ENCODE measurements around the gene CRYGN.
A peak's percentile ranks its signal among the peaks of the same experiment; 100 is the strongest.

CRYGN gene

DNA sequence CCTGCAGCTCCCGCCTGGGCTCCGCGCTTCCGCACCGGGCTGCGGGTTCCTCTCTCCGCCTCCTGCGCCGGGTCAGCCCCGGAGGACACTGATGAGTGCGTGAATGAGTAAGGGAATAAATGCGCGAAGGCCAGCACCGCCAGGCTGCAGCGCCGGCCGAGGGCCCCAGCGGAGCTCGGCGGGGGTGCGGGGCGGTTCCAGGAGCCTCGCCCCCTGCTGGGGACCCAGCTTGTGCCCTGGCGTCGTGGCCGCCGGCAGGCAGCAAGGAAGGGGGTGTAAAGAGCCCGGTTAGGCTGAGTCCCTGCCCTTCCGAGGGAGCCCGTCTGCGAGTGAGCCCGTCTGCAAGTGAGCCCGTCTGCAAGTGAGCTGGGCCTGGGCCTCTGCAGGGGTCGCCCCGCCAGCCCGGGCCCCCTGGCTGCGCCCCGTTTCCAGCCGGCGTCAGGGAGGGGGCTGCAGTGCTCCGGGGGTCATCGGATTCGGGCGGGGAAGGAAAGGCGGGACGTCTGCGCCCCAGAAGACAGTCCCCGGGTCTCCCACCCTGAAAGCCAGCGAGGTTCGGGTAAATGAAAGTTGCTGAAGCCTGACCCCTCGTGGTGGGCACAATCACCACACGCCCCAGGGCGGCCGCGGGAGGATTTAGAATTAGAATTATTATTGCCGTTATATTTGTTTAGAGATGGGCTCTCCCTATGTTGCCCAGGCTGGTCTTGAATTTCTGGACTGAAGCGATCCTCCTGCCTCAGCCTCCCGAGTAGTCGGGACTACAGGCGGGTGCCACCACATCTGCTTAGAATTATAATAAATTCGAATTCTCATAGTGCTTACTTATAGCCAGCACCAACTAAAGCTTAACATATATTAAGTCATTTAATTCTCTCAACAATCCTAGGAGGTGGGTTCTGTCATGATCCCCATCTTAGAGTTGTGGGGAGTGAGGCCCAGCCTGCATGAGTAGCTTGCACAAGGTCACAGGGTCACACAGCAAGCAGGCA, 8.6 kb upstream of the CRYGN start:
- Histone ChIP-seq H3K9me3 (replicated peaks; ENCODE audit: insufficient read depth, low read length) (no peaks in the 10 kb centered on the region), H3K4me3 (ENCODE audit: low read length) (peak overlapping the region; percentile 63), H3K27ac (ENCODE audit: low read length) (no peak overlapping the region), H3K79me2 (ENCODE audit: low read length) (no peaks in the 10 kb centered on the region), H4K20me1 (ENCODE audit: insufficient read depth, low read length) (no peaks in the 10 kb centered on the region), H3K4me1 (ENCODE audit: low read length) (no peaks in the 10 kb centered on the region), H3K4me2 (ENCODE audit: low read depth, low read length) (peak overlapping the region; percentile 82), H2AFZ (ENCODE audit: low read length) (peak overlapping the region; percentile 95), H3K9ac (ENCODE audit: low read length) (peak overlapping the region; percentile 41; the same call in 1 of the 2 replicates), H3K27me3 (replicated peaks; ENCODE audit: insufficient read depth, low read length) (0 out of 2 replicates have a peak, but pooled peaks cover 11% of the 10 kb centered on the region), H3F3A (ENCODE audit: insufficient read depth, low read length) (no peaks in the 10 kb centered on the region), H3K36me3 (replicated peaks; ENCODE audit: insufficient read depth, low read length) (no peaks in the 10 kb centered on the region), H3K9me2 (replicated peaks; ENCODE audit: insufficient read depth, low read length) (no peaks in the 10 kb centered on the region)
- TF ChIP-seq EZH2phosphoT487 (IDR thresholded peaks at IDR 0.05; ENCODE audit: low read length) (no peak), EZH2 (optimal IDR thresholded peaks at IDR 0.05; ENCODE audit: low read depth, low read length) (no peak)
- TF ChIP-seq, protein P1, sequence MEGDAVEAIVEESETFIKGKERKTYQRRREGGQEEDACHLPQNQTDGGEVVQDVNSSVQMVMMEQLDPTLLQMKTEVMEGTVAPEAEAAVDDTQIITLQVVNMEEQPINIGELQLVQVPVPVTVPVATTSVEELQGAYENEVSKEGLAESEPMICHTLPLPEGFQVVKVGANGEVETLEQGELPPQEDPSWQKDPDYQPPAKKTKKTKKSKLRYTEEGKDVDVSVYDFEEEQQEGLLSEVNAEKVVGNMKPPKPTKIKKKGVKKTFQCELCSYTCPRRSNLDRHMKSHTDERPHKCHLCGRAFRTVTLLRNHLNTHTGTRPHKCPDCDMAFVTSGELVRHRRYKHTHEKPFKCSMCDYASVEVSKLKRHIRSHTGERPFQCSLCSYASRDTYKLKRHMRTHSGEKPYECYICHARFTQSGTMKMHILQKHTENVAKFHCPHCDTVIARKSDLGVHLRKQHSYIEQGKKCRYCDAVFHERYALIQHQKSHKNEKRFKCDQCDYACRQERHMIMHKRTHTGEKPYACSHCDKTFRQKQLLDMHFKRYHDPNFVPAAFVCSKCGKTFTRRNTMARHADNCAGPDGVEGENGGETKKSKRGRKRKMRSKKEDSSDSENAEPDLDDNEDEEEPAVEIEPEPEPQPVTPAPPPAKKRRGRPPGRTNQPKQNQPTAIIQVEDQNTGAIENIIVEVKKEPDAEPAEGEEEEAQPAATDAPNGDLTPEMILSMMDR (IDR thresholded peaks at IDR 0.05; ENCODE audit: low read length) = peak; percentile 83
- peak; percentile 75 for DNase-seq

DNA sequence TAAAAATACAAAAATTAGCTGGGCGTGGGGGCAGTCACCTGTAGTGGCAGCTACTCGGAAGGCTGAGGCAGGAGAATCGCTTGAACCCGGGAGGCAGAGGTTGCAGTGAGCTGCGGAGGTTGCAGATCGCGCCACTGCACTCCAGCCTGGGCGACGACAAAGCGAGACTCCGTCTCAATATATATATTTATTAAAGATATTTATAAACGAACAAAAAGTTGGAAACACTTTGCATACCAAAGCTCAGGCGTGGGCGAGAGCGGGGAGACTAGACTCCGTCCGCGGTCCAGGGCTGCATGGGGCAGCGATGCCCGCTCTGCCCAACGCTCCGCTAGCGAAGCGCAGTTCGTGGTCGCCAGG, 7.9 kb upstream of the CRYGN start:
- Histone ChIP-seq H3K79me2 (ENCODE audit: low read length) (no peaks in the 10 kb centered on the region), H3K9ac (ENCODE audit: low read length) (no peak overlapping the region), H3K9me3 (replicated peaks; ENCODE audit: insufficient read depth, low read length) (no peaks in the 10 kb centered on the region), H3K27ac (ENCODE audit: low read length) (no peak overlapping the region), H3K9me2 (replicated peaks; ENCODE audit: insufficient read depth, low read length) (no peaks in the 10 kb centered on the region), H3K36me3 (replicated peaks; ENCODE audit: insufficient read depth, low read length) (no peaks in the 10 kb centered on the region), H4K20me1 (ENCODE audit: insufficient read depth, low read length) (no peaks in the 10 kb centered on the region), H3K4me3 (ENCODE audit: low read length) (peak overlapping the region; percentile 63; the same call in 1 of the 2 replicates), H2AFZ (ENCODE audit: low read length) (peak overlapping the region; percentile 95; the same call in 1 of the 2 replicates), H3K4me2 (ENCODE audit: low read depth, low read length) (peak overlapping the region; percentile 82; the same call in 1 of the 2 replicates), H3K27me3 (replicated peaks; ENCODE audit: insufficient read depth, low read length) (0 out of 2 replicates have a peak, but pooled peaks cover 11% of the 10 kb centered on the region), H3F3A (ENCODE audit: insufficient read depth, low read length) (no peaks in the 10 kb centered on the region), H3K4me1 (ENCODE audit: low read length) (no peaks in the 10 kb centered on the region)
- TF ChIP-seq EZH2 (optimal IDR thresholded peaks at IDR 0.05; ENCODE audit: low read depth, low read length) = no peak
- TF ChIP-seq, protein P1 (IDR thresholded peaks at IDR 0.05; ENCODE audit: low read length) = no peak
- DNase-seq = no peak

DNA sequence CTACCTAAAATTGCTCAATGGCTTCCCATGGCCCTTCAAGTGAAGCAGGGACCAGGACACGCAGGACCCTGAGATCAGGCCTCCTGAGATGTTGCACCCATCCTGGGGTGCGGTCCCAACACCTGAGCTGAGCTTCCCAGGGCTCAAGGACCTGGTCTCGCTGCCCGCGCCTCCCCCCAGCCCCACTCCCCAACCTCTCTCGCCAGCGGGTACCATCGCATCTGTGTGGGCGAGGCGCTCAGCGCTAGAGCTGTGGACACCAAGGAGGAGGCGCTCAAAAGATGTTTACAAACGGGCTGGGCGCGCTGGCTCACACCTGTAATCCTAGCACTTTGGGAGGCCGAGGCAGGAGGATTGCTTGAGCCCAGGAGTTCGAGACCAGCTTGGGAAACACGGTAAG, 7.4 kb upstream of the CRYGN start:
- H3K27me3 ChIP-seq (replicated peaks; ENCODE audit: insufficient read depth, low read length) = 0 out of 2 replicates have a peak, but pooled peaks cover 7% of the 10 kb centered on the region
- H3K79me2 ChIP-seq (ENCODE audit: low read length) = no peaks in the 10 kb centered on the region
- H3K36me3 ChIP-seq (replicated peaks; ENCODE audit: insufficient read depth, low read length) = no peaks in the 10 kb centered on the region
- no peak overlapping the region for H3K27ac ChIP-seq (ENCODE audit: low read length)
- H3K4me1 ChIP-seq (ENCODE audit: low read length) = no peaks in the 10 kb centered on the region
- H3K4me3 ChIP-seq (ENCODE audit: low read length) = no peak overlapping the region
- DNase-seq = no peak
- no peak overlapping the region for H2AFZ ChIP-seq (ENCODE audit: low read length)
- no peaks in the 10 kb centered on the region for H4K20me1 ChIP-seq (ENCODE audit: insufficient read depth, low read length)
- no peak for TF ChIP-seq EZH2phosphoT487 (IDR thresholded peaks at IDR 0.05; ENCODE audit: low read length)
- no peak overlapping the region for H3K4me2 ChIP-seq (ENCODE audit: low read depth, low read length)
- H3K9me2 ChIP-seq (replicated peaks; ENCODE audit: insufficient read depth, low read length) = no peaks in the 10 kb centered on the region
- no peaks in the 10 kb centered on the region for H3K9me3 ChIP-seq (replicated peaks; ENCODE audit: insufficient read depth, low read length)
- H3F3A ChIP-seq (ENCODE audit: insufficient read depth, low read length) = no peaks in the 10 kb centered on the region
- no peak overlapping the region for H3K9ac ChIP-seq (ENCODE audit: low read length)

All from MM.1S (cell line).